Upper lobe of left lung (tissue), 6 donors: Measurements from ENCODE around the gene ANKS1B. TPM values are rescaled to one million over a fixed set of nuclear protein-coding genes. Genes with fewer than 3 reads are reported as not detected.
A peak's percentile ranks its signal among the peaks of the same experiment; 100 is the strongest.

Experiments used
- ATAC-seq, 2 donors: fragments of 200-7000 bp; cut with Tn5 transposase; one replicate each; pipeline ENCODE4 v1.9.1; 2022; ENCODE audit warnings: mild to moderate bottlenecking in 2 of 2, moderate library complexity in 2 of 2; ENCODE audit not compliant: low FRiP score in 2 of 2
- DNase-seq, 2 donors: peaks; one replicate each; pipeline ENCODE4 v3.0.0-alpha.2; 2019 to 2020
- H3K27ac ChIP-seq, 4 donors: fragments of 200-600 bp; sonication (generic); one replicate each; pipeline ENCODE4 v1.5.1; 2016 to 2019
- H3K27me3 ChIP-seq, 4 donors: fragments of 200-600 bp; sonication (generic); one replicate each; pipeline ENCODE4 v1.5.1; 2017 to 2019
- H3K36me3 ChIP-seq, 4 donors: fragments of 200-600 bp; sonication (generic); one replicate each; pipeline ENCODE4 v1.5.1; 2016 to 2019
- H3K4me1 ChIP-seq, 4 donors: fragments of 200-600 bp; sonication (generic); one replicate each; pipeline ENCODE4 v1.5.1; 2018 to 2019
- H3K4me3 ChIP-seq, 4 donors: fragments of 200-600 bp; sonication (generic); one replicate each; pipeline ENCODE4 v1.5.1; 2017 to 2019; ENCODE audit warnings: mild to moderate bottlenecking in 2 of 4, moderate library complexity in 1 of 4
- H3K9me3 ChIP-seq, 4 donors: fragments of 200-600 bp; sonication (generic); one replicate each; pipeline ENCODE4 v1.5.1; 2018 to 2019
- CTCF ChIP-seq, 6 experiments: fragments of 450-650 bp in 4 of 6; fragments of 200-600 bp in 2 of 6; sonication (generic) in 2 of 6; IDR thresholded peaks; one replicate each; pipeline ENCODE4 v1.5.1; 2016 to 2019; ENCODE audit warnings: antibody characterized with exemption in 6 of 6
- EP300 ChIP-seq, 4 donors: sonication (generic); formaldehyde crosslinking; IDR thresholded peaks; one replicate each; pipeline ENCODE4 v1.5.1; 2017; ENCODE audit warnings: antibody characterized with exemption in 4 of 4, control low read depth in 2 of 4
- POLR2A ChIP-seq, 4 donors: fragments of 450-650 bp; IDR thresholded peaks; one replicate each; pipeline ENCODE4 v1.5.1; 2016 to 2017; ENCODE audit warnings: antibody characterized with exemption in 4 of 4, mild to moderate bottlenecking in 2 of 4
- POLR2AphosphoS5 ChIP-seq, 2 donors: sonication (generic); formaldehyde crosslinking; IDR thresholded peaks; one replicate each; pipeline ENCODE4 v1.5.1; 2017; ENCODE audit warnings: antibody characterized with exemption in 2 of 2
- WGBS, 2 donors: methylation state at CpG; one replicate each; pipeline ENCODE4 v1.1.5; 2017 to 2018; 5-methylcytosine and 5-hydroxymethylcytosine counted together
- total RNA-seq, 6 donors: library from RNA; depleted of rRNA in 4 of 6; stranded (reverse); fragments of >200 nt in 4 of 6; gene quantifications; one replicate each; pipeline versions ENCODE4 v1.1.0 to v1.2.1, GENCODE V29; 2016 to 2021
- donor health status: DM: no; HTN: no; CAD: no; lungs with moderate emphysema.
- donor health status: DM: no; HTN: yes; CAD: no; lungs with severe emphysema.

The ANKS1B gene
- total RNA-seq, 6 donors from 2014 or later: 5.1 to 23.7 (median 7.2) TPM

- Histone ChIP-seq H3K9me3 (no peaks in the 10 kb centered on the region), H3K27ac (no peak overlapping the region), H3K36me3 (no peaks in the 10 kb centered on the region), H3K4me3 (no peak overlapping the region), H3K27me3 (no peaks in the 10 kb centered on the region), H3K4me1 (peaks cover 0 to 7% (median 0%) of the 10 kb centered on the region in 4 donors)
- TF ChIP-seq POLR2A (IDR thresholded peaks at IDR 0.05) (no peak), CTCF (IDR thresholded peaks at IDR 0.05) (no peak), EP300 (IDR thresholded peaks at IDR 0.05) (no peak), POLR2AphosphoS5 (IDR thresholded peaks at IDR 0.05) (no peak)
- WGBS, 2 donors: 64 to 68% methylated on average over 4 of the region's 4 CpGs
- ATAC-seq (no peak), DNase-seq (no peak)
Measured at GRCh38 chr12:99135376-99135775, 849.4 kb downstream of the ANKS1B start.

- DNase-seq (no peak), ATAC-seq (no peak)
- Histone ChIP-seq H3K4me3 (no peak overlapping the region), H3K27ac (no peak overlapping the region), H3K27me3 (no peaks in the 10 kb centered on the region), H3K9me3 (no peaks in the 10 kb centered on the region), H3K36me3 (no peaks in the 10 kb centered on the region), H3K4me1 (peaks cover 0 to 7% (median 0%) of the 10 kb centered on the region in 4 donors)
- TF ChIP-seq POLR2A (IDR thresholded peaks at IDR 0.05) (no peak), EP300 (IDR thresholded peaks at IDR 0.05) (no peak), CTCF (IDR thresholded peaks at IDR 0.05) (no peak), POLR2AphosphoS5 (IDR thresholded peaks at IDR 0.05) (no peak)
- WGBS, 2 donors: 33 to 72% methylated on average over 2 of the region's 2 CpGs
Measured at GRCh38 chr12:99133401-99133800, 851.3 kb downstream of the ANKS1B start.

DNA sequence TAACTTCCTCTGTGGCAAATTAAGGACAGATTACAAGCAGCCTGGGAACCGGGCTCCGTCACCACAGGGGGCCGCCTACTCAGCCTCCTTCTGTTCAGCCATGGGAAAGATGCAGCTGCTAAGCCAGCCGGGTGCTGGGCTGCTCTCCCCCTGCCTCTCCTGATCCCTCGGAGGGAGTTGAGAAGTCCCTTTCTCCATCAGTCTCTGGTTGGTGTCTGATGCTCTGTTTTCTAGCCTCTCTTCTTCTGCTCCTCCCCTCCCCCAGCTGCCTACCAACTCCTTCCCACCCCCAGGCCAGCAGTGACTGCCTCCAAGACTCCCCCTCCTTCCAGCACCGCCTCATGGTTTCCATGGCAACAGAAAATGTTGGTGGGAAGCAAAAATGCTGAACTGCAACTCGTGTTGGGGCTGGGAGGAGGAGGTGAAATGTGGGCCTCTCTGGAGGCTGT, 853.0 kb downstream of the ANKS1B start:
- Histone ChIP-seq H3K4me3 (no peak overlapping the region), H3K27me3 (no peaks in the 10 kb centered on the region), H3K4me1 (peaks cover 0 to 7% (median 0%) of the 10 kb centered on the region in 4 donors), H3K9me3 (no peaks in the 10 kb centered on the region), H3K36me3 (no peaks in the 10 kb centered on the region), H3K27ac (no peak overlapping the region)
- peak in 1 of 2 donors; percentile 73 for ATAC-seq
- DNase-seq: peak; percentile 24 to 29
- TF ChIP-seq POLR2AphosphoS5 (IDR thresholded peaks at IDR 0.05): no peak
- no peak for TF ChIP-seq EP300 (IDR thresholded peaks at IDR 0.05)
- no peak for TF ChIP-seq CTCF (IDR thresholded peaks at IDR 0.05)
- no peak for TF ChIP-seq POLR2A (IDR thresholded peaks at IDR 0.05)
- WGBS, 2 donors: 19 to 21% methylated on average over 7 of the region's 7 CpGs

GRCh38 chr12:99130808-99131553, 853.8 kb downstream of the ANKS1B start:
- TF ChIP-seq EP300 (IDR thresholded peaks at IDR 0.05) (no peak), POLR2A (IDR thresholded peaks at IDR 0.05) (no peak), CTCF (IDR thresholded peaks at IDR 0.05) (no peak), POLR2AphosphoS5 (IDR thresholded peaks at IDR 0.05) (no peak)
- Histone ChIP-seq H3K27ac (peak overlapping the region in 1 of 4 donors; percentile 17), H3K9me3 (no peaks in the 10 kb centered on the region), H3K4me3 (peak overlapping the region in 2 of 4 donors; percentile 3 to 21), H3K4me1 (peaks cover 0 to 7% (median 0%) of the 10 kb centered on the region in 4 donors), H3K36me3 (no peaks in the 10 kb centered on the region), H3K27me3 (no peaks in the 10 kb centered on the region)
- DNase-seq (no peak), ATAC-seq (peak in 1 of 2 donors; percentile 77)
- WGBS, 2 donors: 32 to 59% methylated on average over 3 of the region's 3 CpGs
